Right lobe of liver (tissue), 4 donors: ENCODE results near the gene ULK4.

Experiments
- POLR2A ChIP-seq: fragments of 450-650 bp; IDR thresholded peaks from one replicate; pipeline ENCODE4 v1.6.1; 2017; ENCODE audit warnings: antibody characterized with exemption, mild to moderate bottlenecking
- TF ChIP-seq, protein P1 (sequence below), 4 donors: fragments of 200-600 bp in 3 of 4; fragments of 450-650 bp in 1 of 4; IDR thresholded peaks; one replicate each; pipeline versions ENCODE4 v1.5.1 to v1.8.0; 2016 to 2022; ENCODE audit warnings: antibody characterized with exemption in 4 of 4, mild to moderate bottlenecking in 2 of 4
- donor health status: DM: no; HTN: no; CAD: no.
- donor health status: DM: no; HTN: no; CAD: no.
- donor health status: DM: no; HTN: yes; CAD: no.

- TF ChIP-seq, protein P1, sequence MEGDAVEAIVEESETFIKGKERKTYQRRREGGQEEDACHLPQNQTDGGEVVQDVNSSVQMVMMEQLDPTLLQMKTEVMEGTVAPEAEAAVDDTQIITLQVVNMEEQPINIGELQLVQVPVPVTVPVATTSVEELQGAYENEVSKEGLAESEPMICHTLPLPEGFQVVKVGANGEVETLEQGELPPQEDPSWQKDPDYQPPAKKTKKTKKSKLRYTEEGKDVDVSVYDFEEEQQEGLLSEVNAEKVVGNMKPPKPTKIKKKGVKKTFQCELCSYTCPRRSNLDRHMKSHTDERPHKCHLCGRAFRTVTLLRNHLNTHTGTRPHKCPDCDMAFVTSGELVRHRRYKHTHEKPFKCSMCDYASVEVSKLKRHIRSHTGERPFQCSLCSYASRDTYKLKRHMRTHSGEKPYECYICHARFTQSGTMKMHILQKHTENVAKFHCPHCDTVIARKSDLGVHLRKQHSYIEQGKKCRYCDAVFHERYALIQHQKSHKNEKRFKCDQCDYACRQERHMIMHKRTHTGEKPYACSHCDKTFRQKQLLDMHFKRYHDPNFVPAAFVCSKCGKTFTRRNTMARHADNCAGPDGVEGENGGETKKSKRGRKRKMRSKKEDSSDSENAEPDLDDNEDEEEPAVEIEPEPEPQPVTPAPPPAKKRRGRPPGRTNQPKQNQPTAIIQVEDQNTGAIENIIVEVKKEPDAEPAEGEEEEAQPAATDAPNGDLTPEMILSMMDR (IDR thresholded peaks at IDR 0.05) = no peak
- TF ChIP-seq POLR2A = no peak
Measured at GRCh38 chr3:41222501-41222900, 739.4 kb downstream of the ULK4 start.
